Neural cell (in vitro differentiated cells): Measurements from ENCODE around the gene MOB2. TPM values are rescaled to one million over a fixed set of nuclear protein-coding genes. Genes with fewer than 3 reads are reported as not detected.

Source experiments
- H2AFZ ChIP-seq: fragments of 200-600, 300-800 bp; sonication (generic), shearing (Covaris generic); 2 replicates; pipeline ENCODE4 v1.6.0; 2014; ENCODE audit warnings: low read depth, mild to moderate bottlenecking, antibody characterized with exemption, low read length, moderate library complexity
- H3F3A ChIP-seq: fragments of 200-600 bp; shearing (Covaris generic); 2 replicates; pipeline ENCODE4 v1.6.1; 2016; ENCODE audit warnings: mild to moderate bottlenecking, moderate library complexity, mixed read lengths, antibody characterized with exemption, low read length; ENCODE audit not compliant: insufficient read depth, poor library complexity, severe bottlenecking
- H3K27ac ChIP-seq: fragments of 200-600, 300-800 bp; sonication (generic), shearing (Covaris generic); 2 replicates; pipeline ENCODE4 v1.5.1; 2014; ENCODE audit warnings: mild to moderate bottlenecking, low read length, moderate library complexity
- H3K27me3 ChIP-seq: fragments of 300-800, 200-600 bp; sonication (generic), shearing (Covaris generic); 2 replicates; pipeline ENCODE4 v1.6.0; 2014; ENCODE audit warnings: mild to moderate bottlenecking, low read depth, low read length, moderate library complexity; ENCODE audit not compliant: insufficient read depth
- H3K36me3 ChIP-seq: fragments of 300-800, 200-600 bp; sonication (generic), shearing (Covaris generic); 2 replicates; pipeline ENCODE4 v1.5.1; 2014; ENCODE audit warnings: mild to moderate bottlenecking, antibody characterized with exemption, low read length, moderate library complexity; ENCODE audit not compliant: insufficient read depth
- H3K4me2 ChIP-seq: fragments of 300-800, 200-600 bp; sonication (generic), shearing (Covaris generic); 2 replicates; pipeline ENCODE4 v1.6.0; 2014; ENCODE audit warnings: mild to moderate bottlenecking, low read length
- H3K4me3 ChIP-seq: fragments of 300-800, 200-600 bp; sonication (generic), shearing (Covaris generic); 2 replicates; pipeline ENCODE4 v1.5.1; 2014; ENCODE audit warnings: mild to moderate bottlenecking, low read length, moderate library complexity
- H3K79me2 ChIP-seq: fragments of 200-600 bp; shearing (Covaris generic); replicated peaks from 2 replicates; pipeline ENCODE4 v1.6.0; 2014; ENCODE audit warnings: mild to moderate bottlenecking, low read length, moderate library complexity; ENCODE audit not compliant: insufficient read depth
- H3K9ac ChIP-seq: fragments of 300-800, 200-600 bp; sonication (generic), shearing (Covaris generic); 2 replicates; pipeline ENCODE4 v1.6.1; 2016; ENCODE audit warnings: mild to moderate bottlenecking, low read length, mixed read lengths
- H3K9me2 ChIP-seq: fragments of 200-600 bp; shearing (Covaris generic); 2 replicates; pipeline ENCODE4 v1.6.1; 2016; ENCODE audit warnings: mild to moderate bottlenecking, low read length, mixed read lengths; ENCODE audit not compliant: insufficient read depth
- H3K9me3 ChIP-seq: fragments of 200-600, 300-800 bp; sonication (generic), shearing (Covaris generic); 2 replicates; pipeline ENCODE4 v1.6.1; 2016; ENCODE audit warnings: mild to moderate bottlenecking, mixed run types, low read length, moderate library complexity, mixed read lengths
- H4K20me1 ChIP-seq: fragments of 200-600 bp; shearing (Covaris generic); 2 replicates; pipeline ENCODE4 v1.6.1; 2016; ENCODE audit warnings: mild to moderate bottlenecking, mixed run types; ENCODE audit not compliant: insufficient read depth
- EP300 ChIP-seq: fragments of 450-650 bp; conservative IDR thresholded peaks from 2 replicates; pipeline ENCODE4 v1.6.1; 2014; ENCODE audit warnings: antibody characterized with exemption, mild to moderate bottlenecking, moderate library complexity; ENCODE audit not compliant: poor library complexity, severe bottlenecking
- EZH2 ChIP-seq: fragments of 200-600, 300-800 bp; shearing (Covaris generic), sonication (generic); IDR thresholded peaks from 2 replicates; pipeline ENCODE4 v1.6.1; 2014; ENCODE audit warnings: antibody characterized with exemption, low read length, borderline replicate concordance, mild to moderate bottlenecking; ENCODE audit not compliant: insufficient read depth, poor library complexity, severe bottlenecking
- POLR2AphosphoS5 ChIP-seq: IDR thresholded peaks from 2 replicates; pipeline ENCODE4 v1.6.1; 2012
- TAF1 ChIP-seq: IDR thresholded peaks from 2 replicates; pipeline ENCODE4 v1.6.1; 2012; ENCODE audit warnings: low read depth
- polyA plus RNA-seq: library from polyadenylated mRNA; depleted of rRNA; stranded (reverse); fragments of >200 nt; gene quantifications from 2 replicates; pipeline ENCODE4 v1.2.3, GENCODE V29; 2014

Gene MOB2
- polyA plus RNA-seq, 1 donor from 2014 or later: 33.2 TPM

DNA sequence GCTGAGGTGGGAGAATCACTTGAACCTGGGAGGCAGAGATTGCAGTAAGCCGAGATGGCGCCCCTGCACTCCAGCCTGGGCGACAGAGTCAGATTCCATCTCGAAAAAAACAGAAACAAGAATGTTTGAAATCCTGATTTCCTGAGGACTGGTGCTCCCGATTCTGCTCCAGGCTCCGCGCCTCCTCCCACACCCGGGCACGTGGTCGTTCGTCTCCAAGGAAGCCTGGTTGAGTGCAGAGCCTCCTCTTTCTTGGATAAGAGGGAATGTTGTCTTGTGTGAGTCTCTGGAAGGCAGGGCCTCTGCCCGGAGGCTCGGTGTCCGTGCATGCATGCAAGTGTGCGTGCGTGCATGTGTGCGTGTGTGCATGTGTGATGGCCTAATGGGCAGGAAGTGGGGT lies 66.8 kb downstream of the MOB2 start:
- no peaks in the 10 kb centered on the region for H3F3A ChIP-seq
- no peak overlapping the region for H3K9ac ChIP-seq
- H3K9me2 ChIP-seq: no peaks in the 10 kb centered on the region
- H3K4me2 ChIP-seq: no peak overlapping the region
- H2AFZ ChIP-seq: no peak overlapping the region
- H4K20me1 ChIP-seq: peaks cover 7% of the 10 kb centered on the region
- H3K4me3 ChIP-seq: no peak overlapping the region
- peaks cover 9% of the 10 kb centered on the region for H3K36me3 ChIP-seq
- H3K9me3 ChIP-seq: peaks cover 20% of the 10 kb centered on the region
- H3K27ac ChIP-seq: no peak overlapping the region
- H3K27me3 ChIP-seq: no peaks in the 10 kb centered on the region
- TF ChIP-seq EZH2: no peak
- TF ChIP-seq EP300: no peak
- TF ChIP-seq TAF1: no peak
- no peak for TF ChIP-seq POLR2AphosphoS5
- H3K79me2 ChIP-seq: peaks cover 32% of the 10 kb centered on the region

Other genes with a start within 250 kb of the MOB2 start
- 24.1 and 31.4 TPM in 2 replicates for gene TOLLIP, start 177.1 kb downstream of the MOB2 start, polyA plus RNA-seq
- 47.5 and 58.2 TPM in 2 replicates for gene BRSK2, start 96.8 kb downstream of the MOB2 start, polyA plus RNA-seq
- 3.5 and 7.1 TPM in 2 replicates for gene DUSP8, start 85.5 kb upstream of the MOB2 start, polyA plus RNA-seq
- gene KRTAP5-1, start 98.5 kb upstream of the MOB2 start, polyA plus RNA-seq: not detected in 2 replicates
- gene KRTAP5-2, start 111.5 kb upstream of the MOB2 start, polyA plus RNA-seq: not detected in 2 replicates
- gene KRTAP5-3, start 121.7 kb upstream of the MOB2 start, polyA plus RNA-seq: not detected in 2 replicates
- not detected in 2 replicates for gene KRTAP5-4, start 135.4 kb upstream of the MOB2 start, polyA plus RNA-seq
- not detected in 2 replicates for gene KRTAP5-5, start 143.0 kb upstream of the MOB2 start, polyA plus RNA-seq
- not detected in 2 replicates for gene KRTAP5-6, start 210.4 kb upstream of the MOB2 start, polyA plus RNA-seq